ENCODE measurements around the gene REG3A. TPM values are rescaled to one million over a fixed set of nuclear protein-coding genes. Genes with fewer than 3 reads are reported as not detected.
A peak's percentile ranks its signal among the peaks of the same experiment; 100 is the strongest.

REG3A gene
- total RNA-seq, result 1 to 10 TPM in 1 of 2 donors, not detected in 1; 3.7 TPM
- long read RNA-seq, result 0 reads

- no peak for ATAC-seq
- intact Hi-C loops (cut with DNase I, micrococcal nuclease), result no loop called here
- no peak for DNase-seq
These were observed at the start of gene REG3A for GRCh38 chr2:79159653-79160052. Gene REG3A (minus strand): TSS chr2:79159753. CDS start chr2:79159405, 348 bp downstream.

DNA sequence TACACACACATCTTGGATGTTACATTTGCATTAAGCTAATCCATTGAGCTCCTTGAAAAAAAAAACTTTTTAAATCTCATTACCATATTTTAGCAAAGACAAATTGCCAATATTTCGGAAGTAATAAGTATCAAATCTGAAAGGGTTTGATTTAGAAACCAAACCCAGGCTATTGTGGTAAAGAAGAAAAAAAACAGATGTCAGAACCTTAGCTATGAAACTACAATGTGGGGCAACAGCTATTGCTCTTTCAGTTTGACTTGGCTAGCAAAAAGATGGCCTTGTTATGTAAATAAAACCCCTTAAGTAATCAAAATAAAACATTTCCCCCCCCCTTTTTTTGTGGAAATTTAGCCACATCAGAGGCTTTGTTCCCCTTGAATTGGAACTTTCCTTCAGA, 41.2 kb upstream of the REG3A start:
- no peak for ATAC-seq

DNA sequence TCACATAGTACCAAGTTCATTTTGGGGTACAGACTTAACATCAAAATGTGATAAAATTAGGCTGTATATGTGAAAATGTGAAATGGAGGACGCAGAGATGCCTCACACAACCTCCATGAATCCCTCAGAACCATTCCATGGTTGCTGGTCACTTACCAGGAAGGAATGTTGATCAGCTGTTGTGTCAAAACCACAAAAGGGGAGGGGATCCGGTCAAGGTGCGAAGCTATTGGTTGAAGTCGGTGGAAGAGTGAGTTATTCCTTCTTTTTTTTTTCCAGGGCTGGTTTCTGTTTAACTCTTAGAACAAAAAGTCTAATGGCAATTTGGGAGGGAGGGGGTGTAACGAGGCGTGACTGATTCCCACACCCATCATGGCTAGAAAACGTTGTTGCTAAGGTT, 32.3 kb upstream of the REG3A start:
- DNase-seq (no peak), ATAC-seq (no peak)
- intact Hi-C loops (cut with DNase I, micrococcal nuclease), result no loop called here

More for the DNA sequence above, 41.2 kb upstream of the REG3A start:
- DNase-seq, result no peak
- intact Hi-C loops (cut with DNase I, micrococcal nuclease), result no loop called here

DNA sequence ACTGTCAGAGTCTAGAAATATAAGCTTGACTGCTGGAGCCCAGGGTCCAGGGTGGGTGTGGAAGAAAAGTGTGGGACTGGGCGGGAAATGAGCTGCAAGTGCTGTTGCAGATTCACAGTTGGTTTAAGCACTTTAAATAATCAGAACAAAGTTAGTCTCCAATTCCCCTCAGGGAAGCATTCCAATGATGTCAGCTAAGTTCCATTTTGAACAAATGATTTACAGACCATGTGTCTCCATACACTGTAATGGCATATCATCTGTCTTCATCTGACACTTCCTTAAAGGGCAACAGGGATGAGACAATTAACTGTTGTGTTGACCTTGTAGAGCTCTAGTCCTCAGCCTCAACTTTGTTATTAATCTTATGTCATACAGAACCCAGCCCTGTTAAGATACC, 31.5 kb upstream of the REG3A start:
- ATAC-seq (no peak), DNase-seq (no peak)
- intact Hi-C loops (cut with DNase I, micrococcal nuclease), result no loop called here

DNA sequence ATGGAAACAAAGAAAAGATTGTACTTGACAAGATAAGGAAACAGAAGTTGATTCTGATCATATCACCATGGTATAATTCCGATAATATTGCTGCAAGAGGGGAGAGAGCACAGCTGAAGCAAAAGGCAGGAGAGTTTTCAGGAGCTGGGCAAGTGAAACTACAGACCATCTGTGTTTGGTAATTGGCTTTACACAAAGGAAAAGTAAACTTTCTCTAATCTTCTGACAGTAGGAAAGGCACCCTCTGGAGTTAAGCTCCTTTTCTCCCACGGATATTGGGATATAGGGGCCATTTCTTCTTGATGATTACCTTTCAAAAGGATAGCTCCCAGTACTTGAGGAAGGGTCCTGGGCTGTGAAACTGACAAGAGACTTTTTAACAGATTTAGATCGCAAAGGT, 29.9 kb upstream of the REG3A start:
- no peak for DNase-seq
- ATAC-seq, result no peak
- intact Hi-C loops (cut with DNase I, micrococcal nuclease), result no loop called here

- ATAC-seq (no peak), DNase-seq (no peak)
- intact Hi-C loops (cut with DNase I, micrococcal nuclease), result no loop called here
These were observed 22.1 kb upstream of the REG3A start for GRCh38 chr2:79181617-79182016.

GRCh38 chr2:79180092-79180491, 20.5 kb upstream of the REG3A start:
- no peak for DNase-seq
- ATAC-seq, result no peak
- intact Hi-C loops (cut with DNase I, micrococcal nuclease), result no loop called here

DNA sequence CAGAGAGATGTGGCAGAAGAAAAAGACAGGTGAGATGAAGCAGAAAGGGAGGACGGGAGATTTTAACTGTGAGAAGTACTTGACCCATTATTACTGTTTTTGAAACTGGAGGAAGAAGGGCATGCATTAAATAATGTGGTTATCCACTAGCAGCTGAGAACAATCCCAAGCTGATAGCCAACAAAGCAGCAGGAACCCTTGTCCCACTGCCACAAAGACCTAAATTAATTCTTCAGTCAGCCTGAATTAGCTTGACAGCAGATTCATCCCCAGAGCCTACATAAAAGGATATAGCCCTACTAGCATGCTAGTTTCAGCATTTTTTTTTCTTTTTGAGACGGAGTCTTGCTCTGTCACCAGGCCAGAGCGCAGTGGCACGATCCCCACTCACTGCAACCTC, 19.5 kb upstream of the REG3A start:
- intact Hi-C loops (cut with DNase I, micrococcal nuclease), result no loop called here
- ATAC-seq, result no peak
- DNase-seq, result no peak

- DNase-seq (no peak), ATAC-seq (no peak)
- intact Hi-C loops (cut with DNase I, micrococcal nuclease), result no loop called here
These were observed 18.6 kb upstream of the REG3A start for GRCh38 chr2:79178076-79178674.

- ATAC-seq (no peak), DNase-seq (no peak)
- intact Hi-C loops (cut with DNase I, micrococcal nuclease), result no loop called here
These were observed 11.9 kb upstream of the REG3A start for GRCh38 chr2:79171348-79171958.

DNA sequence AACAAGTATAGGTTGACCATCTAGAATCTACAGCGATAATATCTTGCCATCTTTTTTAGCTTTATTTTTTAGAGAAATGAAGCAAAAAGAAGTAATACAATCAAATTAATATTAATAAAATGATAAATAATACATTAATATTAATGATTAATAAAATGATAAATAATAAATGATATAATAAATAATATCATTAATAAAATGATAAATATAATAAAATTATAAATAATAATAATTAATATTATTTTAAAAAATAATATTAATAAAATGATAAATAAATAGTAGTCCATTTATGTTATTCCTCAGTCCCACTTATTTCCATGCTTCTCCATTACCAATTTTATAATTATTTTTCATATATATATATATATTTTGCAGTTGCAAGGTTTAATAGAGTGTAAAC, 3.2 kb upstream of the REG3A start:
- intact Hi-C loops (cut with DNase I, micrococcal nuclease), result no loop called here
- DNase-seq, result no peak
- ATAC-seq, result no peak

DNA sequence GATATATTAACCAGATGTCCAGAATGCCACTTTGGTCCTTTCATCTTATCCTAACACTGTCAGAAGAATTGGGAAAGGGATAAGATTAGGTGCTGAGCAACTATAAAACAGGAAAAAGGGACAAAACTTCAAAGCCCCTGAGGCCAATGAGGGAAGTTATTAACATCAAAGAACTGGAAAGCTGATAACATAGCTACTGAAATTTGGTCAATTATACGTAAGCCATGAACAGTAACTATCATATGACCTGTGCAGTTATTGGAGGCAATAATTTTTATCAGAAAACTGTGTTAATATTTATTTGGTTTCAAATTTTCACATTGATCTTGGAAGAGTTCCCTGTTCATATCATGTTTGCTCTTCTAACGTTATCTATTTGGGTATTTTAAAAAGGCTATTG, 2.6 kb upstream of the REG3A start:
- DNase-seq (no peak), ATAC-seq (no peak)
- intact Hi-C loops (cut with DNase I, micrococcal nuclease), result no loop called here

GRCh38 chr2:79159030-79159429, 523 bp downstream of the REG3A start:
- DNase-seq, result no peak
- intact Hi-C loops (cut with DNase I, micrococcal nuclease), result no loop called here
- no peak for ATAC-seq

DNA sequence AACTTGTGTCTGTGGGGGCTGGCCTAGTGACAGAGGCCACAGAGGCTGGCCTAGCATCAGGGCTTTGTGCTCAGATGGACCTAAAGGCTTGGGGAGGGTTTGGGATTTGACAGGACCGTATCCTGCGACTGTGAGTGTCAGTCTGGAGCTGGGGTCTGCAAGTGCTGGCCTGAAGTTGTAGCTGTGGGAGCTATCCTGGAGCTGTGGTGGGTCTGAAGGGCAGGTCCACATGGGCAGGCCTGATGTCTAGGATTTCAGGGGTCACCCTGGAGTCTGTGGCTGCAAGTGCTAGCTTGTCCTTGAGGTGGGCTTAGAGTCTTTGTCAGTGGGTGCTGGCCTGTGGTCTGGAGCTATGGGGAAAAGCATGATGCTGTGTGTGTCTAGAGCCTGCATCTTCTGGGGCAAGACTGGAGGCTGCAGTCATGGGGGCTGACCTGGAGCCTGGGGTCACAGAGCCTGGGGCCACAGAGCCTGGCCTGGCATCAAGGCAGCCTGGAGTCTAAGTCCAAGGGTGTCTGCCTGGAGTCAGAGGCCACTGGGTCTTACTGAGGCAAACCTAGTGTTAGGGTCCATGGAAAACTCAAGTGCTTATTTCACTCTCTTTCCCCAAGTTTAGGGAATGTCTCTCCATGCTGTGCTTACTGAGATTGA, 3.6 kb downstream of the REG3A start:
- intact Hi-C loops (cut with DNase I, micrococcal nuclease), result no loop called here
- ATAC-seq, result no peak

GRCh38 chr2:79139423-79139822, 20.1 kb downstream of the REG3A start:
- ATAC-seq (peak; percentile 99), DNase-seq (no peak)
- intact Hi-C loops (cut with DNase I, micrococcal nuclease), result no loop called here

More for the DNA sequence above, 3.6 kb downstream of the REG3A start:
- DNase-seq, result no peak

DNA sequence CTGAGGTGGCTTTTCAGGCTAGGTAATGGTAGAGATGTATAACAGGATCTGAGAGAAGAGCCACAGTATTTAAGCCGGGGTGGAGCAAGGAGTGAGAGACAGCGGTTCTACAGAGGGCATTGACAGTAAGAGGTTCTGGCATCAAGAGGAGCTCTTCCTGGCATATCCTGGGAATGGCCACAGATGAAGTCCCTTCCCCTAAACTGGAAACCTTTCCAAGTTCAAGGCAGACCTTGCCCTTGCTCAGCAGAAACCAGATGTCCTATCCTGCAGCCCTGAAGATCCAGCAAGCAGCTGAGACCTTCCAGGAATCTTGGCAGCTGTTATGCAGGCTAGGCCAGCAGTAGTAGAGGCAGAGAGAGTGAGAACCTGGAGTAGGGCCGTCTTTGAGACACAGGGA, 21.2 kb downstream of the REG3A start:
- ATAC-seq, result no peak
- intact Hi-C loops (cut with DNase I, micrococcal nuclease), result no loop called here
- DNase-seq, result no peak

GRCh38 chr2:79131687-79132086, 27.9 kb downstream of the REG3A start:
- intact Hi-C loops (cut with DNase I, micrococcal nuclease), result no loop called here
- DNase-seq, result no peak

GRCh38 chr2:79129804-79130203, 29.7 kb downstream of the REG3A start:
- DNase-seq (no peak), ATAC-seq (no peak)
- intact Hi-C loops (cut with DNase I, micrococcal nuclease), result no loop called here

More at GRCh38 chr2:79131687-79132086, 27.9 kb downstream of the REG3A start:
- peak; percentile 31 for ATAC-seq

- ATAC-seq (no peak), DNase-seq (no peak)
- intact Hi-C loops (cut with DNase I, micrococcal nuclease), result no loop called here
These were observed 30.3 kb downstream of the REG3A start for GRCh38 chr2:79129260-79129659.

- intact Hi-C loops (cut with DNase I, micrococcal nuclease), result no loop called here
- ATAC-seq (no peak), DNase-seq (no peak)
These were observed 31.1 kb downstream of the REG3A start for GRCh38 chr2:79128406-79128805.

DNA sequence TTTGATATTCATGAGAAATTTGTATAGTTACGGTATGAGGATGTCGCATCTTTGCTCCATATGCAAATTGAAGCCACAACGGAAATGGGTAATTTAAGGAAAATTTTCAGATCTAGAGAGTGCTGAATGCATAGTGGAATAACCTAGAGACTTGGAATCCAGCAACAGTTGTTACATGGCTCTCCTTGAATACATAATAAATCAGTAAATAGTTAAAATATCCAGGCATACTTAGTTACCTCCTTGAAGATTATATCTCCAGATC, 33.9 kb downstream of the REG3A start:
- DNase-seq (no peak), ATAC-seq (no peak)
- intact Hi-C loops (cut with DNase I, micrococcal nuclease), result no loop called here

Measured in left colon (tissue), 2 donors.